GM18909 (cell line): ENCODE results near the gene CA10.

ENCODE experiments used
- ATAC-seq: cut with Tn5 transposase; IDR thresholded peaks from one replicate; pipeline ENCODE4 v1.9.1; 2021; ENCODE audit warnings: mild to moderate bottlenecking; ENCODE audit not compliant: unreplicated experiment, poor library complexity

The CA10 gene

GRCh38 chr17:51961689-51962088, 196.8 kb downstream of the CA10 start:
- ATAC-seq = no peak

GRCh38 chr17:51957786-51958185, 200.7 kb downstream of the CA10 start:
- ATAC-seq = no peak

DNA sequence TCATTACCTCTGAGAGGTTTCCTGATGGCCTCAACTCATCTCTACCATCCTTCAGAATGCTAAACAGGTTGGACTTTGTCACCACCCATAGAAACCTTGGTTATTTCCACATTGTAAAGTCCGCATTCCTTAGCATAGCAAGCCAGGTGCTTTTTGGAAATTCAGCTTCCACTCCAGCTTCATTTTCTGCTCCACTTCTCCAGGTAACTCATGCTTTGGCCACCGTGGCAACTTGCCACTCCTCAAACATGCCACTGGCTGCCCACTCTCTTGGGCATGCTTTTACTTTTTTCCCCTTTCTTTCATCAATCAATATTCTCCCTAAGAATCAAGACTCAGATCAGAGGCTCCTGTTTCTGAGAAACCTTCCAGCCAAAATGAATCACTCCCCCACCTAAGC, 203.3 kb downstream of the CA10 start:
- ATAC-seq = no peak

DNA sequence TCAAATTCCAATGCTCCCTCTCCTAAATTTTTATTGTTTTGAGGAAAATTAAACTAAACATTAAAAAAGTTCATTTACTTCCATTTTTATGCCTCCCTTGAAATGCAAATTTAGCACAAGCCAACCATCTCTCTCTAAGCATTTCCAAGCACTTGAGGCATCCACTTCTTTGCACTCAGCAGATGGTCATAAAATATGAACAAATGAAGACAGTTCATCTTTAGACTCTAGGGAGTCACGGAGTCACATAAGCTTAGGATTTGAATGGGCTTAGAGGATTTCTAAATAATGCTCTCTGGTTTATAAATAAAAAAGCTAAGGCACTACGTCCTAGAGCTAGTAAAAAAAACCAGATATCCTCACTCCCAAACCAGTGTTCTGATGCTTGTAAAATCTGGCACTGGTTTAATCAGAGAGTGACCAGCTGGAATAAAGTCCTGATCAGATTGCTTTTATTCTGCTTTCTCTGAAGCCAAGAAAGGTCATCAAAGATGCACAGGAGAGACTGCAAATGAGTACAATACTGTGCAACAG, 204.2 kb downstream of the CA10 start:
- no peak for ATAC-seq

- ATAC-seq = no peak
These were observed 206.8 kb downstream of the CA10 start for GRCh38 chr17:51951741-51952140.

GRCh38 chr17:51948128-51948527, 210.4 kb downstream of the CA10 start:
- no peak for ATAC-seq

GRCh38 chr17:51947160-51947735, 211.3 kb downstream of the CA10 start:
- no peak for ATAC-seq

GRCh38 chr17:51946311-51946710, 212.2 kb downstream of the CA10 start:
- no peak for ATAC-seq

DNA sequence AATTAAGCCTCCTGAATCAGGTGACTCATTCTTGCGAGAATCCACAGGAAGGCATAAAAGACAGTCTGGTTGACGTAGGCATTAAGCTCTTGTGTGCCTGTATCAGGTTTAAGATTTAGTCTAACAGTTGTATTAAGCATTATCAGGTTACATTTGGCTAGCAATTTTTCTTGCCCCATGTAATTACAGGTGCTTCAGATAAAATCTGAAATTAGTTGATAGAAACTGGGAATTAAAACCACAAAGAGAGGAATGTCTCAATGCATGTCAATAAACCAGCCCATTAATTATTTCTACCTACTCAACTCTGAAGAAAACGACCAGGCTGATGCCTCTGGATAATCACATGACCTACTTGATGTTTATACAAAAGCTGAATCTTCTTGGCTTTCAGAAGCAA, 217.2 kb downstream of the CA10 start:
- no peak for ATAC-seq

DNA sequence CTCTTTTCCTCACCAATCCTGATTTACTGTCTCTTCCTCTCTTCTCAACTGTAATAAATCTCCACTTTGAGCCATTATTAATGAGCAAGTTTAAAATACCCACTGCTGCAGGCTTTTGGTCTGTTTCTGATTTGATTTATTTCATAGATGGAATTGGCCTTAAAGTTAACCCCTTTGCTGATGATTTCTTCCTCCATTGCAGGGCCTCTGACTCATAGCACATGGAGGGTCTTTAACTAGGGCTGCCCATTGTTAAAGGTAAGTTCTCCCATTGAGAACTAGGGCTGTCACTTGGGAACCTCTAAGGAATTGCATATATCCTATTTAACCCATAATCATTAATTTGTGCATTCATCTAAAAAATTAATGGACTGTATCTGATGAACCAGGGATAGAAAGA, 221.2 kb downstream of the CA10 start:
- ATAC-seq = no peak

- ATAC-seq = no peak
These were observed 223.0 kb downstream of the CA10 start for GRCh38 chr17:51935477-51935876.

DNA sequence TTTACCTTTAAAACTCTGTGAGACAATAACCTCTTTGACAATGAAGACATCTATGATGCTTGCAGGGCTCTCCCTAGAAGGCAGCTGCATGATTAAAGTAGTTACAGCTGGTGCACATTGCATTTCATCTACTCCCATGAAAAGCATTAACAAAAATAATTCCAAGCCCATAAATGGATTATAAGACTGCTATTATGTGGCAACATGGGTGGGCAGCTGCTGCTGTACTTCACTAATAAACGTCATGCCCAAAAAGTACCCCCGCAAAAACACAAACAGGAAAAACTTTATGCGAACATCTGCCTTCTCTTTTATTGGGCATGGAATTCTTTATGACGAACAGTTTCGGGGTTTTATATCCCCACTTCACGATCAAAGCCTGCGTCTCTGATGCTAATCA, 224.9 kb downstream of the CA10 start:
- ATAC-seq = no peak

DNA sequence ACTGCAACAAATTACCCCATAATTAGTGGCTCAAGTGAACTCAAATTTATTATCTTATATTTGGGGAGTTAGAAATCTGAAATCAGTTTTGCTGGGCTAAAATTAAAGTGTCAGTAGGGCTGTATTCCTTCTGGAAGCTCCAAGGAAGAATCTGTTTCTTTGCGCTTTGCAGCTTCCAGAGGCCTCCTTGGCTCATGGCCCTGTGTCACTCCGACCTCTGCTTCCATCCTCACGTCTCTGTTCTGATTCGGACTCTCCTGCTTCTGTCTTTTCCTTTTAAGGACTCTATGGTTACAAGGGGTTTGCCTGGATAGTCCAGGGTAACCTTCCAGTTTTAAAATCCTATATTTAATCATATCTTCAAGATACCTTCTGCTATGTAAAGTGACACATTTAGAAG, 232.1 kb downstream of the CA10 start:
- ATAC-seq = no peak

GRCh38 chr17:51921500-51921899, 237.0 kb downstream of the CA10 start:
- no peak for ATAC-seq

GRCh38 chr17:51914577-51914976, 243.9 kb downstream of the CA10 start:
- peak; percentile 80 for ATAC-seq

DNA sequence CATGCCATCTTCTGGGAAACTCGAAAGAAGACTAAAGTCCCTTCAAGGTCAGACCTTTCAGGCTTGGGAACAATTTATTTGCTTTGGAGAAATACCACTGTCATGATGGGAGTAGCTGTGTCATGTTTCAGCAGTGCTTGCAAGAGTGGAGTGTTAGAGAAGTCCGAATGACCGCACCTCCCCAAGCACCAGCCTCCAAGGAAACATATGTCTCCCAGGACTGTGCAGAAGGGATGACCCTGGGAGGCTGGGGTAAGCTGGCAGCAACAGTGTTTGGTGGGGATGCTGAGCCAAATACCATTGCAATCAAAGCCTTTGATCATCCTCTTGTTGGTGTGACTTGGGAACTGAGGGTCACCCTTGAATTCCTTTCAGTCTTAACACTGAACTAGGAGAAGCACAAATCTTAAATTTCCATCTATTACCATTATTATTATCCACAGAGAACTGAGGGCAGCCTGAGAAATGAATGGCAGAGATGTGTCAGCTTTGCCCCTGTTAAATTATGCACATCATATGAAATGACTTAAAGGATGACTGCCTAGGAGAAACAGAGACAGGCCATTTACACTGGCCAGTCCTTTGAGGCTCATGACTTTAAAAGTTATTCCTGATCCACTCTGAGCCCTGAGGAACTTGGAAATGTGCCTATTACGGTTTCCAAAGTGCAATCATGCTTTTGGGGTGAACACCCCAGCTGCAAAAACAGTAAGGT, 244.9 kb downstream of the CA10 start:
- ATAC-seq = no peak

GRCh38 chr17:51912939-51913338, 245.6 kb downstream of the CA10 start:
- ATAC-seq = no peak

- no peak for ATAC-seq
These were observed 247.3 kb downstream of the CA10 start for GRCh38 chr17:51911237-51911636.

GRCh38 chr17:51909971-51910370, 248.5 kb downstream of the CA10 start:
- no peak for ATAC-seq

DNA sequence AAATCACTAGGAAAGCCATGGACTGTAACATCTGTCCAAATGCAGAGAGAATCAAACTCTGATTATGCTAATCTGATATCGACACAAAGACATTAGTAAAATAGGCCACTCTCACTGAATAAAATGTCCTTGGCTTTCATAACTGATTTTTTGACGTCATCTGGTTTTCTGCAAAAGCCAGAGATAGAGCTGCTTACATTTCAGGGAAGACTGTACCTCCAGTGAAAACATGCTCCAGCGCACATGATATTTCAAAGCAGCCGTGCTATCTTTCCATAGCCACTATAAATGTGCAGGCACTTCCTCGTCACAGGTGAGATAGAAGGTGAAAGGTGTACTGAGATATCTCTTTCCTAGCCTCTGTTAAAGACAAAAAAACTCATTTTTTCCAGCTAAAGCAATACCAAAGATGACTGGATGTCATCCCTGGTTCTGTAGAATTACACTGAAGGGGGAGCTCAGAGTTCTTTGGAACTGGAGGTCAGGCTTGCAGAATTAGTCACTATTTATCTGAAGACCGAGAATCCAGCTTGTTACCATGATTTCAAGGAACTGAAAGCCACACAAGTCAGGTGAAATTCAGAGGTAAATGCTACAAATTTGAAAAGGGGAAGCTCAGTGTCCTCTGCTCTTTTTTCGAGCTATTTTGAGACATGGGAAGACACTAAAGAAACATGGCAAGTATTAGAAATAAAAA, 249.5 kb downstream of the CA10 start:
- ATAC-seq = no peak

DNA sequence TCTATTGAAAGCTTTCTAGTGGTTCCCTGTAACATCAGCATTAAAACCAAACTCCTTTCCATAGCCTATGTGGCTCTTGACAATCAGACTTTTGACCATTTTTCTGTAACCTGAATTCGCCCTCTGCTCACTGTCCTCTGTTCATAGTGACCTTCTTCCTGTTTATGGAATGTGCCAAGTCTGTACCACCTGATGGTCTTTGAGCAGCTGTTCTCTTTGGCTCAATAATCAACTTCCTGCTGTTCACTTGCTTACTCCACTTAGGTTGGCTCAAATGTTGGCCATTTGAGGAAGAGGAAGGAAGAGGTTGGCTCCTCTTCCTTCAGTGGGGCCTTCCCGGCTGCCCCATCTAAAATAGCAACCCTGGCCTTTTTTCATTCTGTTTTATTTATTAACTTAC, 251.5 kb downstream of the CA10 start:
- no peak for ATAC-seq
